H1 (cell line): ENCODE data around the gene GDF3. TPM values are rescaled to one million over a fixed set of nuclear protein-coding genes. Genes with fewer than 3 reads are reported as not detected.

ENCODE experiments used
- CTCF ChIA-PET: fragments of 300-600 bp; sonication (Branson Sonifier 250); formaldehyde crosslinking; loops from one replicate; lab custom pipeline; 2021; ENCODE audit not compliant: partially characterized antibody; lab: Charles Lee
- POLR2A ChIA-PET: fragments of 300-600 bp; sonication (Branson Sonifier 250); formaldehyde crosslinking; loops from one replicate; lab custom pipeline; 2021; ENCODE audit warnings: inconsistent platforms; ENCODE audit not compliant: partially characterized antibody; lab: Charles Lee
- DNase-seq, 2 experiments: peaks; one replicate each; pipeline versions ENCODE4 v3.0.0 to v3.0.0-alpha.2; 2010 to 2022; ENCODE audit warnings: low spot score in 2 of 2, low read depth in 1 of 2, mixed read lengths in 1 of 2
- FAIRE-seq: peaks from 2 replicates; lab custom pipeline; 2011; peaks lifted over from hg19 to GRCh38; lab: Jason Lieb, UNC
- H2AFZ ChIP-seq: 2 replicates; pipeline ENCODE4 v1.8.1; 2012; ENCODE audit warnings: low read length, inconsistent platforms
- H2AK5ac ChIP-seq: 2 replicates; pipeline ENCODE4 v1.6.1; 2013; ENCODE audit warnings: low read depth, low read length
- H2BK120ac ChIP-seq: replicated peaks from 2 replicates; pipeline ENCODE3; 2013; ENCODE audit warnings: low read depth, low read length, inconsistent platforms
- H2BK12ac ChIP-seq: 2 replicates; pipeline ENCODE4 v1.6.1; 2013; ENCODE audit warnings: low read depth, low read length
- H2BK15ac ChIP-seq: 2 replicates; pipeline ENCODE4 v1.6.1; 2013; ENCODE audit warnings: low read length
- H2BK20ac ChIP-seq: 2 replicates; pipeline ENCODE4 v1.6.1; 2013; ENCODE audit warnings: low read length
- H2BK5ac ChIP-seq: 2 replicates; pipeline ENCODE4 v1.6.1; 2013; ENCODE audit warnings: low read depth, low read length
- H3K14ac ChIP-seq: 2 replicates; pipeline ENCODE4 v1.6.1; 2013; ENCODE audit warnings: inconsistent platforms; ENCODE audit not compliant: insufficient read length
- H3K18ac ChIP-seq: 2 replicates; pipeline ENCODE4 v1.6.1; 2013; ENCODE audit warnings: low read length; ENCODE audit errors: extremely low read depth
- H3K23ac ChIP-seq: 2 replicates; pipeline ENCODE4 v1.6.1; 2013; ENCODE audit warnings: inconsistent platforms; ENCODE audit not compliant: insufficient read length
- H3K23me2 ChIP-seq: 2 replicates; pipeline ENCODE4 v1.6.1; 2013; ENCODE audit warnings: low read depth, low read length
- H3K27ac ChIP-seq: 2 replicates; pipeline ENCODE4 v1.6.1; 2011; ENCODE audit warnings: low read depth, low read length, inconsistent platforms
- H3K27me3 ChIP-seq, 4 experiments: replicated peaks in 1 of 4; 1 replicate in 1 of 4; 2 replicates in 3 of 4; pipeline versions ENCODE4 v1.6.1 to v1.8.1; 2011 to 2013; ENCODE audit warnings: low read length in 3 of 4, mild to moderate bottlenecking in 3 of 4, inconsistent platforms in 2 of 4, mixed read lengths in 2 of 4, moderate library complexity in 1 of 4; ENCODE audit not compliant: control insufficient read depth in 3 of 4, insufficient read depth in 3 of 4; ENCODE audit errors: extremely low read depth in 1 of 4
- H3K36me3 ChIP-seq, 4 experiments: 2 replicates each; pipeline versions ENCODE4 v1.6.1 to v1.8.1; 2011 to 2013; ENCODE audit warnings: mild to moderate bottlenecking in 4 of 4, low read length in 3 of 4, moderate library complexity in 2 of 4, control low read depth in 1 of 4, inconsistent platforms in 1 of 4; ENCODE audit not compliant: insufficient read depth in 4 of 4, control insufficient read depth in 2 of 4
- H3K4ac ChIP-seq: replicated peaks from 2 replicates; pipeline ENCODE3; 2013; ENCODE audit warnings: low read length, low read depth, mixed read lengths, inconsistent platforms; ENCODE audit not compliant: insufficient read length
- H3K4me1 ChIP-seq, 4 experiments: replicated peaks in 1 of 4; 1 replicate in 1 of 4; 2 replicates in 3 of 4; pipeline versions ENCODE4 v1.6.1 to v1.8.1; 2011 to 2013; ENCODE audit warnings: low read length in 3 of 4, inconsistent platforms in 2 of 4, mixed read lengths in 1 of 4; ENCODE audit not compliant: insufficient read depth in 4 of 4, control insufficient read depth in 3 of 4
- H3K4me2 ChIP-seq, 2 experiments: 2 replicates each; pipeline versions ENCODE4 v1.6.1 to v1.8.1; 2011 to 2013; ENCODE audit warnings: low read depth in 2 of 2, low read length in 2 of 2, control low read depth in 1 of 2, inconsistent platforms in 1 of 2, mild to moderate bottlenecking in 1 of 2; ENCODE audit not compliant: insufficient read depth in 1 of 2
- H3K4me3 ChIP-seq, 4 experiments: fragments of 200-600, 300-600 bp in 1 of 4; sonication (generic), shearing (Covaris generic), sonication (Bioruptor Twin) in 1 of 4; 2 replicates each; pipeline versions ENCODE4 v1.5.1 to v1.8.1; 2011 to 2016; ENCODE audit warnings: low read length in 4 of 4, low read depth in 3 of 4, control low read depth in 2 of 4, inconsistent platforms in 2 of 4, mild to moderate bottlenecking in 2 of 4, mixed read lengths in 1 of 4, moderate library complexity in 1 of 4; ENCODE audit not compliant: insufficient read depth in 2 of 4; ENCODE audit errors: extremely low read depth in 1 of 4
- H3K56ac ChIP-seq: replicated peaks from 2 replicates; pipeline ENCODE3; 2013; ENCODE audit warnings: low read depth, mild to moderate bottlenecking, mixed read lengths, low read length, inconsistent platforms; ENCODE audit not compliant: insufficient read length
- H3K79me1 ChIP-seq: 2 replicates; pipeline ENCODE4 v1.6.1; 2013; ENCODE audit warnings: low read depth, low read length, control low read depth
- H3K79me2 ChIP-seq, 2 experiments: 2 replicates each; pipeline versions ENCODE4 v1.6.1 to v1.8.1; 2012 to 2013; ENCODE audit warnings: low read length in 2 of 2, mild to moderate bottlenecking in 2 of 2, inconsistent platforms in 1 of 2; ENCODE audit not compliant: insufficient read depth in 2 of 2, control insufficient read depth in 1 of 2
- H3K9ac ChIP-seq, 4 experiments: replicated peaks in 1 of 4; 1 replicate in 1 of 4; 2 replicates in 3 of 4; pipeline versions ENCODE4 v1.6.1 to v1.8.1; 2011 to 2013; ENCODE audit warnings: low read depth in 3 of 4, low read length in 3 of 4, control low read depth in 2 of 4, mild to moderate bottlenecking in 2 of 4, moderate library complexity in 2 of 4, inconsistent platforms in 1 of 4; ENCODE audit errors: extremely low read depth in 1 of 4
- H3K9me3 ChIP-seq, 2 experiments: 2 replicates each; pipeline versions ENCODE4 v1.6.1 to v1.8.1; 2012 to 2013; ENCODE audit warnings: mild to moderate bottlenecking in 2 of 2, moderate library complexity in 2 of 2, control low read depth in 1 of 2, inconsistent platforms in 1 of 2, low read depth in 1 of 2, low read length in 1 of 2, mixed read lengths in 1 of 2; ENCODE audit not compliant: insufficient read depth in 2 of 2
- H4K20me1 ChIP-seq, 2 experiments: replicated peaks in 1 of 2; 2 replicates each; pipeline versions ENCODE3 to v1.8.1; 2011 to 2013; ENCODE audit warnings: inconsistent platforms in 2 of 2, low read length in 2 of 2, mild to moderate bottlenecking in 1 of 2; ENCODE audit not compliant: insufficient read depth in 2 of 2, control insufficient read depth in 1 of 2
- H4K5ac ChIP-seq: 2 replicates; pipeline ENCODE4 v1.6.1; 2013; ENCODE audit warnings: low read length, low read depth, mixed read lengths, inconsistent platforms; ENCODE audit not compliant: insufficient read length
- H4K8ac ChIP-seq: 2 replicates; pipeline ENCODE4 v1.8.0; 2013; ENCODE audit warnings: mild to moderate bottlenecking, moderate library complexity, low read length, inconsistent platforms; ENCODE audit not compliant: insufficient read depth; ENCODE audit errors: extremely low read depth
- H4K91ac ChIP-seq: replicated peaks from 2 replicates; pipeline ENCODE3; 2013; ENCODE audit warnings: low read length, mixed read lengths, inconsistent platforms; ENCODE audit not compliant: insufficient read length
- ATF3 ChIP-seq: IDR thresholded peaks from 2 replicates; pipeline ENCODE4 v1.6.1; 2011; ENCODE audit warnings: low read depth, mild to moderate bottlenecking, low read length; ENCODE audit not compliant: insufficient read depth
- CEBPB ChIP-seq: IDR thresholded peaks from 2 replicates; pipeline ENCODE4 v1.6.1; 2012; ENCODE audit warnings: low read depth, low read length
- CHD2 ChIP-seq: IDR thresholded peaks from 2 replicates; pipeline ENCODE4 v1.6.1; 2012; ENCODE audit warnings: low read length, improper control_type of control experiment
- JUND ChIP-seq: IDR thresholded peaks from 2 replicates; pipeline ENCODE4 v1.6.1; 2011; ENCODE audit warnings: mild to moderate bottlenecking, improper control_type of control experiment, low read length
- NRF1 ChIP-seq: IDR thresholded peaks from 2 replicates; pipeline ENCODE4 v1.6.1; 2011; ENCODE audit warnings: mild to moderate bottlenecking, low read depth, low read length, improper control_type of control experiment
- SIN3A ChIP-seq, 2 experiments: IDR thresholded peaks in 1 of 2; conservative IDR thresholded peaks in 1 of 2; 2 replicates each; pipeline ENCODE4 v1.6.1; 2011 to 2012; ENCODE audit warnings: low read length in 2 of 2, improper control_type of control experiment in 1 of 2, low read depth in 1 of 2, mild to moderate bottlenecking in 1 of 2
- SIX5 ChIP-seq: IDR thresholded peaks from 2 replicates; pipeline ENCODE4 v1.6.1; 2011; ENCODE audit warnings: mild to moderate bottlenecking, low read depth, low read length
- WGBS, 2 experiments: shearing (Covaris generic) in 1 of 2; methylation state at CpG; one replicate each; pipeline versions ENCODE4 v1.1.6 to v1.1.7; 2013 to 2015; ENCODE audit warnings: low lambda C conversion rate in 2 of 2, mixed read lengths in 2 of 2, inconsistent platforms in 1 of 2, low coverage in 1 of 2, missing lambda C conversion rate in 1 of 2; ENCODE audit not compliant: insufficient replicate concordance in 2 of 2, insufficient coverage in 1 of 2, insufficient read length in 1 of 2; ENCODE audit errors: extremely low coverage in 1 of 2, missing lambda C conversion rate in 1 of 2; 5-methylcytosine and 5-hydroxymethylcytosine counted together
- polyA plus RNA-seq, 7 experiments: library from polyadenylated mRNA; depleted of rRNA in 3 of 7; stranded (reverse) in 5 of 7; unstranded in 2 of 7; fragments of >200 nt in 5 of 7; fragments of 200-250 nt in 2 of 7; gene quantifications; 1 replicate in 5 of 7; 2 replicates in 1 of 7; 4 replicates in 1 of 7; pipeline versions ENCODE4 v1.2.1 to v1.2.3, GENCODE V29; 2011 to 2013; ENCODE audit warnings: missing spikeins in 2 of 7, mixed read lengths in 2 of 7
- total RNA-seq: library from RNA; stranded (reverse); fragmentation: NEBNext Ultra II Directional; extraction: Animal tissue kit (Norgen Biotek cat#: 25700); gene quantifications from 2 replicates; pipeline ENCODE4 v1.2.1, GENCODE V29; 2021
- TF ChIP-seq, protein P1 (sequence below), 3 experiments: IDR thresholded peaks; 1 replicate in 2 of 3; 2 replicates in 1 of 3; pipeline versions ENCODE4 v1.5.1 to v1.6.1; 2011; ENCODE audit warnings: low read length in 3 of 3, mild to moderate bottlenecking in 3 of 3, inconsistent platforms in 2 of 3, low read depth in 1 of 3, moderate library complexity in 1 of 3; ENCODE audit not compliant: insufficient read depth in 1 of 3; ENCODE audit errors: control extremely low read depth in 1 of 3

Gene GDF3
- total and polyA plus RNA-seq, 2 of the 8 experiments (the other 6 are each of a cell fraction or from before 2014, with no cell fraction given), result 4.3 to 16.8 TPM

DNA sequence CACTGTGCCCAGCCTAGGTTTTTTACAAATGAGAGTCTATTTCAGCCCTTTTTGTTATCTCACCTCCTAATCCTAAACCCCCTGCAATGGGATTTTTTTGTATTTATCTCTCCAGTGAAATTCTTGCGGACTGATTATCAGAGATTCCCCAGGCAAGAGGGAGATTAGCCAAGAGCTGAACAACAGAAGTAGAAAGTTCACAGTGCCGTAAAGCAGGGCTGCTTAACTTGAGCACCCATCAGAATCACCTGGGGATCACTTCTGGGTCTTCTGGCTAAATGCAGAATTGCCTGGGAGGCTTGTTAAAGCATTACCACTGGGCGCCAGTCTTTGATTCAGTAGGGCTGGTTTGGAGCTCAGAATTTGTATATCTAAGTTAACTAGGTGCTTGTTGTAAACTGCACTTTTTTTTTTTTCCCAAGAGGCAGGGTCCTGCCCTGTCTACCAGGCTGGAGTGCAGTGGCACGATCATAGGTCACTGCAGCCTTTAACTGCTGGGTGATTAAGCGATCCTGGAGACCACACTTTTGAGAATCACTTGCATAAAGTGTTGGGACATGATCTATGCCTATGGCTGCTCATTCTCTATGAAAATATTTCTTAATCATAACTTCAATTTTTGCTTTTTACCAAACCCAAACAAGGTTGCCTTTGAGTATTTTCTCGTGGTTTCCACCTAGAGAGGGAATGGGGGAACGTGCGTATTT, 14.5 kb upstream of the GDF3 start:
- Histone ChIP-seq H3K79me2 (no peaks in the 10 kb centered on the region), H2BK12ac (no peak overlapping the region), H3K4me2 (no peak overlapping the region), H3K27ac (no peak overlapping the region), H3K79me1 (no peaks in the 10 kb centered on the region), H3K36me3 (no peaks in the 10 kb centered on the region), H3K9ac (no peak overlapping the region), H3K4me1 (peaks cover 0 to 8% (median 3%) of the 10 kb centered on the region in 4 experiments; a peak in 3 of 7 replicates), H4K20me1 (no peaks in the 10 kb centered on the region), H4K5ac (no peak overlapping the region), H3K9me3 (no peaks in the 10 kb centered on the region), H2BK120ac (no peak overlapping the region), H3K18ac (no peak overlapping the region), H4K8ac (no peak overlapping the region; the same call in 1 of the 2 replicates), H3K4me3 (no peak overlapping the region), H3K4ac (no peak overlapping the region), H2BK20ac (no peak overlapping the region), H2AK5ac (no peak overlapping the region), H2AFZ (no peak overlapping the region), H4K91ac (no peak overlapping the region), H3K23me2 (no peaks in the 10 kb centered on the region), H2BK15ac (no peak overlapping the region), H2BK5ac (no peak overlapping the region), H3K27me3 (no peaks in the 10 kb centered on the region), H3K14ac (no peak overlapping the region), H3K23ac (no peak overlapping the region)
- ChIA-PET CTCF (interaction anchor here (0.6 to 1.4 kb wide), 12 partner anchors 8 to 880 kb away, joined by 3 to 5 read pairs (median 3); no protein-coding TSS in a partner anchor), POLR2A (interaction anchor here (0.7 to 1.2 kb wide), 2 partner anchors 81 to 1334 kb away, joined by 3 to 4 read pairs; no protein-coding TSS in a partner anchor)
- WGBS, 2 experiments, result 78% methylated on average over 8 of the region's 8 CpGs; no CpG with 5 or more reads in 1 of the 2 experiments
- DNase-seq, result no peak
- FAIRE-seq, result no peak
- TF ChIP-seq SIN3A (conservative IDR thresholded peaks at IDR 0.05 in 1 of 2, IDR thresholded peaks at IDR 0.05 in 1 of 2; ENCODE audit: low read depth in 1 of 2, low read length in 2 of 2), result no peak
- TF ChIP-seq SIX5, result no peak
- TF ChIP-seq NRF1, result no peak
- TF ChIP-seq ATF3, result no peak
- TF ChIP-seq JUND, result no peak
- TF ChIP-seq, protein P1, sequence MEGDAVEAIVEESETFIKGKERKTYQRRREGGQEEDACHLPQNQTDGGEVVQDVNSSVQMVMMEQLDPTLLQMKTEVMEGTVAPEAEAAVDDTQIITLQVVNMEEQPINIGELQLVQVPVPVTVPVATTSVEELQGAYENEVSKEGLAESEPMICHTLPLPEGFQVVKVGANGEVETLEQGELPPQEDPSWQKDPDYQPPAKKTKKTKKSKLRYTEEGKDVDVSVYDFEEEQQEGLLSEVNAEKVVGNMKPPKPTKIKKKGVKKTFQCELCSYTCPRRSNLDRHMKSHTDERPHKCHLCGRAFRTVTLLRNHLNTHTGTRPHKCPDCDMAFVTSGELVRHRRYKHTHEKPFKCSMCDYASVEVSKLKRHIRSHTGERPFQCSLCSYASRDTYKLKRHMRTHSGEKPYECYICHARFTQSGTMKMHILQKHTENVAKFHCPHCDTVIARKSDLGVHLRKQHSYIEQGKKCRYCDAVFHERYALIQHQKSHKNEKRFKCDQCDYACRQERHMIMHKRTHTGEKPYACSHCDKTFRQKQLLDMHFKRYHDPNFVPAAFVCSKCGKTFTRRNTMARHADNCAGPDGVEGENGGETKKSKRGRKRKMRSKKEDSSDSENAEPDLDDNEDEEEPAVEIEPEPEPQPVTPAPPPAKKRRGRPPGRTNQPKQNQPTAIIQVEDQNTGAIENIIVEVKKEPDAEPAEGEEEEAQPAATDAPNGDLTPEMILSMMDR (IDR thresholded peaks at IDR 0.05; ENCODE audit: control extremely low read depth in 1 of 3, insufficient read depth in 1 of 3, low read depth in 1 of 3, low read length in 3 of 3), result no peak
- no peak for TF ChIP-seq CHD2
- no peak for TF ChIP-seq CEBPB
- TF ChIP-seq, all 59 proteins: peak for 0
- H3K56ac ChIP-seq, result no peak overlapping the region
